Hepatocyte (in vitro differentiated cells): ENCODE results near the gene DPM1. TPM values are rescaled to one million over a fixed set of nuclear protein-coding genes. Genes with fewer than 3 reads are reported as not detected.
"Not testable (repeated sequence)": the region's sequence is repeated elsewhere in the genome, so short reads cannot be mapped to it uniquely, and the experiment has no call there.

Experiments used
- DNase-seq: peaks from one replicate; pipeline ENCODE4 v3.0.0-alpha.2; 2016; ENCODE audit warnings: low spot score
- H2AFZ ChIP-seq: fragments of 200-600 bp; sonication (generic); 2 replicates; pipeline ENCODE4 v1.6.0; 2016; ENCODE audit warnings: antibody characterized with exemption, mild to moderate bottlenecking
- H3K27ac ChIP-seq: fragments of 200-600 bp; sonication (generic); 2 replicates; pipeline ENCODE4 v1.5.1; 2016; ENCODE audit warnings: mild to moderate bottlenecking
- H3K27me3 ChIP-seq: fragments of 200-600 bp; sonication (generic); 2 replicates; pipeline ENCODE4 v1.6.1; 2016
- H3K36me3 ChIP-seq: fragments of 200-600 bp; sonication (generic); replicated peaks from 2 replicates; pipeline ENCODE4 v1.5.1; 2016; ENCODE audit warnings: low read depth; ENCODE audit not compliant: insufficient read depth
- H3K4me1 ChIP-seq: fragments of 200-600 bp; sonication (generic); 2 replicates; pipeline ENCODE4 v1.5.1; 2016; ENCODE audit warnings: mild to moderate bottlenecking, moderate library complexity; ENCODE audit not compliant: insufficient read depth
- H3K4me2 ChIP-seq: fragments of 200-600 bp; sonication (generic); 2 replicates; pipeline ENCODE4 v1.6.0; 2016
- H3K4me3 ChIP-seq: fragments of 200-600 bp; sonication (generic); 2 replicates; pipeline ENCODE4 v1.5.1; 2016; ENCODE audit warnings: mild to moderate bottlenecking
- H3K79me2 ChIP-seq: fragments of 200-600 bp; sonication (generic); 2 replicates; pipeline ENCODE4 v1.6.0; 2017; ENCODE audit warnings: mild to moderate bottlenecking
- H3K9me2 ChIP-seq: fragments of 200-600 bp; sonication (generic); replicated peaks from 2 replicates; pipeline ENCODE4 v1.6.0; 2017; ENCODE audit warnings: mild to moderate bottlenecking; ENCODE audit not compliant: insufficient read depth
- H3K9me3 ChIP-seq: fragments of 200-600 bp; sonication (generic); 2 replicates; pipeline ENCODE4 v1.5.1; 2016; ENCODE audit warnings: low read depth, mild to moderate bottlenecking
- H4K20me1 ChIP-seq: fragments of 200-600 bp; sonication (generic); 2 replicates; pipeline ENCODE4 v1.6.0; 2016; ENCODE audit warnings: mild to moderate bottlenecking; ENCODE audit not compliant: insufficient read depth, poor library complexity, severe bottlenecking
- CTCF ChIP-seq: fragments of 200-600 bp; sonication (generic); IDR thresholded peaks from 2 replicates; pipeline ENCODE4 v1.5.1; 2016; ENCODE audit warnings: antibody characterized with exemption, mild to moderate bottlenecking; ENCODE audit not compliant: poor library complexity
- EZH2 ChIP-seq: fragments of 200-600 bp; sonication (generic); IDR thresholded peaks from 2 replicates; pipeline ENCODE4 v1.6.1; 2016; ENCODE audit warnings: antibody characterized with exemption, mild to moderate bottlenecking, borderline replicate concordance
- EZH2phosphoT487 ChIP-seq: fragments of 200-600 bp; sonication (generic); IDR thresholded peaks from one replicate; pipeline ENCODE4 v1.6.1; 2018; ENCODE audit warnings: antibody characterized with exemption, mild to moderate bottlenecking, low read depth, moderate library complexity; ENCODE audit not compliant: unreplicated experiment, severe bottlenecking
- WGBS: methylation state at CpG from one replicate; pipeline ENCODE4 v1.1.6; 2016; ENCODE audit warnings: low lambda C conversion rate; ENCODE audit errors: missing lambda C conversion rate; 5-methylcytosine and 5-hydroxymethylcytosine counted together
- polyA plus RNA-seq: library from polyadenylated mRNA; unstranded; fragments of >200 nt; fragmentation: Nextera tagmentation; extraction: Ambion mirVana; gene quantifications from 2 replicates; pipeline ENCODE4 v1.2.1, GENCODE V29; 2016
- total RNA-seq: library from RNA; depleted of rRNA; stranded (reverse); fragments of >200 nt; gene quantifications from 2 replicates; pipeline ENCODE4 v1.2.3, GENCODE V29; 2014

The DPM1 gene
- total and polyA plus RNA-seq, 2 experiments from 2014 or later: 72.9 to 84.3 TPM

- TF ChIP-seq EZH2 (no peak), CTCF (no peak), EZH2phosphoT487 (no peak)
- Histone ChIP-seq H3K27me3 (no peaks in the 10 kb centered on the region), H3K4me2 (no peak overlapping the region), H2AFZ (no peak overlapping the region), H3K36me3 (no peaks in the 10 kb centered on the region), H3K27ac (peak overlapping the region; percentile 42), H3K9me2 (no peaks in the 10 kb centered on the region), H4K20me1 (no peaks in the 10 kb centered on the region), H3K79me2 (no peaks in the 10 kb centered on the region), H3K4me1 (peaks cover 5% of the 10 kb centered on the region), H3K4me3 (no peak overlapping the region), H3K9me3 (no peaks in the 10 kb centered on the region)
- WGBS: 70% methylated on average over 8 of the region's 8 CpGs
- DNase-seq: peak; percentile 70
Measured at GRCh38 chr20:50980071-50980681, 21.8 kb upstream of the DPM1 start.

- not testable (repeated sequence) for H3K27me3 ChIP-seq, H4K20me1 ChIP-seq, DNase-seq, H3K4me1 ChIP-seq, H3K4me3 ChIP-seq, H2AFZ ChIP-seq, H3K4me2 ChIP-seq, H3K79me2 ChIP-seq, H3K9me2 ChIP-seq, H3K9me3 ChIP-seq, H3K27ac ChIP-seq, H3K36me3 ChIP-seq
- WGBS: 94% methylated on average over 4 of the region's 4 CpGs
Measured at GRCh38 chr20:50978533-50978932, 20.2 kb upstream of the DPM1 start.

- Histone ChIP-seq H3K4me3 (no peak overlapping the region), H3K9me2 (no peaks in the 10 kb centered on the region), H3K27ac (no peak overlapping the region), H3K4me1 (peaks cover 5% of the 10 kb centered on the region), H3K36me3 (no peaks in the 10 kb centered on the region), H2AFZ (no peak overlapping the region), H4K20me1 (no peaks in the 10 kb centered on the region), H3K4me2 (peak overlapping the region; percentile 20), H3K27me3 (no peaks in the 10 kb centered on the region), H3K79me2 (no peaks in the 10 kb centered on the region), H3K9me3 (no peaks in the 10 kb centered on the region)
- TF ChIP-seq EZH2 (no peak), CTCF (no peak), EZH2phosphoT487 (no peak)
- WGBS: 56% methylated on average over 20 of the region's 20 CpGs
- no peak for DNase-seq
Measured at GRCh38 chr20:50977066-50978021, 19.0 kb upstream of the DPM1 start.

GRCh38 chr20:50975701-50976330 is 17.5 kb upstream of the DPM1 start:
- WGBS: 93% methylated on average over 10 of the region's 10 CpGs
- TF ChIP-seq EZH2phosphoT487: no peak
- TF ChIP-seq CTCF: no peak
- no peak for TF ChIP-seq EZH2
- no peaks in the 10 kb centered on the region for H3K36me3 ChIP-seq
- no peak overlapping the region for H2AFZ ChIP-seq
- H3K79me2 ChIP-seq: no peaks in the 10 kb centered on the region
- H3K9me3 ChIP-seq: no peaks in the 10 kb centered on the region
- no peak overlapping the region for H3K4me2 ChIP-seq
- DNase-seq: no peak
- H3K4me3 ChIP-seq: no peak overlapping the region
- no peaks in the 10 kb centered on the region for H3K9me2 ChIP-seq
- H3K27me3 ChIP-seq: no peaks in the 10 kb centered on the region
- H4K20me1 ChIP-seq: no peaks in the 10 kb centered on the region
- no peak overlapping the region for H3K27ac ChIP-seq
- no peaks in the 10 kb centered on the region for H3K4me1 ChIP-seq
